DND-41 (cell line): Measurements from ENCODE around the gene TMEM236.

ENCODE experiments used
- EZH2 ChIP-seq: IDR thresholded peaks from 3 replicates; pipeline ENCODE4 v1.6.1; 2012; ENCODE audit warnings: borderline replicate concordance, low read depth, mild to moderate bottlenecking, moderate library complexity, low read length, inconsistent platforms; ENCODE audit not compliant: severe bottlenecking
- TF ChIP-seq, protein P1 (sequence below): IDR thresholded peaks from 2 replicates; pipeline ENCODE4 v1.5.1; 2012; ENCODE audit warnings: borderline replicate concordance, low read length, moderate library complexity, mild to moderate bottlenecking; ENCODE audit not compliant: poor library complexity, severe bottlenecking; ENCODE audit errors: extremely low read depth

DNA sequence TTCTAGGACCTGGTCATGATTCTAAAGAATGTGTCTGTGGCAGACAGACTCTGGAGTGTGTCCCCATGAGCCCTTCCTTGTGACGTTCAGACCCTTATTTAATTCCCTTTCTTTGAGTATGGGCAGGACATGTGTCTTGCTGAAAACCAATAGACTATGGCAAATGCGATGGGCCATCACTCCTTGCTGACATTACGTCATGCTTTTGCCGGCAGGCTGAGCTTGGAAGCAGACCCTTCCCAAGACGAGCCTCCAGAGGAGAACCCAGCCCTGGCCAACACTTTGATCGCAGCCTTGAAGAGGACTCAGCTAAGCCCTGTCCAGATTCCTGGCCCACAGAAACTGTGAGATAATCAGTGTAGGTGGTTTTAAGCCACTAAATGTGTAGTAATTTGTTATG is 18.4 kb upstream of the TMEM236 start:
- TF ChIP-seq, protein P1, sequence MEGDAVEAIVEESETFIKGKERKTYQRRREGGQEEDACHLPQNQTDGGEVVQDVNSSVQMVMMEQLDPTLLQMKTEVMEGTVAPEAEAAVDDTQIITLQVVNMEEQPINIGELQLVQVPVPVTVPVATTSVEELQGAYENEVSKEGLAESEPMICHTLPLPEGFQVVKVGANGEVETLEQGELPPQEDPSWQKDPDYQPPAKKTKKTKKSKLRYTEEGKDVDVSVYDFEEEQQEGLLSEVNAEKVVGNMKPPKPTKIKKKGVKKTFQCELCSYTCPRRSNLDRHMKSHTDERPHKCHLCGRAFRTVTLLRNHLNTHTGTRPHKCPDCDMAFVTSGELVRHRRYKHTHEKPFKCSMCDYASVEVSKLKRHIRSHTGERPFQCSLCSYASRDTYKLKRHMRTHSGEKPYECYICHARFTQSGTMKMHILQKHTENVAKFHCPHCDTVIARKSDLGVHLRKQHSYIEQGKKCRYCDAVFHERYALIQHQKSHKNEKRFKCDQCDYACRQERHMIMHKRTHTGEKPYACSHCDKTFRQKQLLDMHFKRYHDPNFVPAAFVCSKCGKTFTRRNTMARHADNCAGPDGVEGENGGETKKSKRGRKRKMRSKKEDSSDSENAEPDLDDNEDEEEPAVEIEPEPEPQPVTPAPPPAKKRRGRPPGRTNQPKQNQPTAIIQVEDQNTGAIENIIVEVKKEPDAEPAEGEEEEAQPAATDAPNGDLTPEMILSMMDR: no peak
- TF ChIP-seq EZH2: no peak
